Right lobe of liver (tissue), 6 donors: Measurements from ENCODE around the gene PHYHIPL. TPM values are rescaled to one million over a fixed set of nuclear protein-coding genes. Genes with fewer than 3 reads are reported as not detected.
"Not testable (repeated sequence)": the region's sequence is repeated elsewhere in the genome, so short reads cannot be mapped to it uniquely, and the experiment has no call there.

ENCODE experiments used
- ATAC-seq, 4 donors: fragments of 200-7000 bp; cut with Tn5 transposase; one replicate each; pipeline ENCODE4 v1.9.1; 2020; ENCODE audit warnings: mild to moderate bottlenecking in 4 of 4, moderate library complexity in 4 of 4
- DNase-seq, 3 donors: peaks; one replicate each; pipeline ENCODE4 v3.0.0-alpha.2; 2020
- H3K27ac ChIP-seq, 3 donors: fragments of 200-600 bp; one replicate each; pipeline ENCODE4 v1.8.0; 2022
- H3K27me3 ChIP-seq, 2 donors: fragments of 200-600 bp; one replicate each; pipeline ENCODE4 v1.8.0; 2022
- H3K36me3 ChIP-seq, 4 donors: fragments of 200-600 bp; sonication (generic) in 1 of 4; one replicate each; pipeline versions ENCODE4 v1.5.1 to v1.8.0; 2017 to 2022; ENCODE audit warnings: control low read depth in 1 of 4
- H3K4me1 ChIP-seq, 4 donors: fragments of 200-600 bp; sonication (generic) in 1 of 4; one replicate each; pipeline versions ENCODE4 v1.5.1 to v1.8.0; 2017 to 2022; ENCODE audit warnings: control low read depth in 1 of 4
- H3K4me3 ChIP-seq, 3 donors: fragments of 200-600 bp; one replicate each; pipeline ENCODE4 v1.8.0; 2022
- H3K9me3 ChIP-seq, 4 donors: fragments of 200-600 bp; sonication (generic) in 1 of 4; one replicate each; pipeline versions ENCODE4 v1.5.1 to v1.8.0; 2017 to 2022; ENCODE audit warnings: control low read depth in 1 of 4
- POLR2A ChIP-seq: fragments of 450-650 bp; IDR thresholded peaks from one replicate; pipeline ENCODE4 v1.6.1; 2017; ENCODE audit warnings: antibody characterized with exemption, mild to moderate bottlenecking
- WGBS: methylation state at CpG from one replicate; pipeline ENCODE4 v1.1.6; 2018; ENCODE audit warnings: low coverage, low lambda C conversion rate; ENCODE audit not compliant: insufficient coverage; ENCODE audit errors: missing lambda C conversion rate; 5-methylcytosine and 5-hydroxymethylcytosine counted together
- intact Hi-C, 2 donors: fragments of 100-400 bp; cut with DNase I; formaldehyde crosslinking; loops; one replicate each; pipeline versions ENCODE4 v1.11.2 to v1.14.1; 2022
- total RNA-seq, 6 experiments: library from RNA; depleted of rRNA in 2 of 6; stranded (reverse); fragments of >200 nt in 2 of 6; fragmentation: NEBNext Ultra II Directional in 3 of 6; extraction: Animal tissue kit (Norgen Biotek cat#: 25700) in 3 of 6; gene quantifications; one replicate each; pipeline versions ENCODE4 v1.1.0 to v1.2.4, GENCODE V29; 2016 to 2023
- TF ChIP-seq, protein P1 (sequence below), 4 donors: fragments of 200-600 bp in 3 of 4; fragments of 450-650 bp in 1 of 4; IDR thresholded peaks; one replicate each; pipeline versions ENCODE4 v1.5.1 to v1.8.0; 2016 to 2022; ENCODE audit warnings: antibody characterized with exemption in 4 of 4, mild to moderate bottlenecking in 2 of 4
- donor health status: DM: no; HTN: yes; CAD: no.
- donor health status: DM: no; HTN: no; CAD: no.
- donor health status: DM: no; HTN: no; CAD: no.
- donor health status: DM: no; HTN: yes; CAD: no.
- donor health status: DM: no; HTN: yes; CAD: no.

PHYHIPL gene
- total RNA-seq, 6 experiments from 2014 or later: 0.49 to 1.00 (median 0.75) TPM

DNA sequence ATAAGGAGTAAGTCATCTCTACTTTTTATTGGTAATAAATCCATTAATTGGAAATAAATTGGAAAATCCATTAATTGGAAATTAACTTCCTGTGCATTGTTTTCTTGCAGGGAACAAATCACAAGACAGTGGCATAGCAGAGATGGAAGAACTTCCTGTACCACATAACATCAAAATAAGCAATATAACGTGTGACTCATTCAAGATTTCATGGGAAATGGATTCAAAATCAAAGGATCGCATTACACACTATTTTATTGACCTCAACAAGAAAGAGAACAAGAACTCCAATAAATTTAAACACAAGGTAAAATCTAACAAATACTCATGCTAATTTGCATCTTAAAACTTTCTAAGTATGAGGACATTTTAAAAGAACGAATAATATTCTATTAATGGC, 57.8 kb downstream of the PHYHIPL start:
- DNase-seq (no peak), ATAC-seq (no peak)

DNA sequence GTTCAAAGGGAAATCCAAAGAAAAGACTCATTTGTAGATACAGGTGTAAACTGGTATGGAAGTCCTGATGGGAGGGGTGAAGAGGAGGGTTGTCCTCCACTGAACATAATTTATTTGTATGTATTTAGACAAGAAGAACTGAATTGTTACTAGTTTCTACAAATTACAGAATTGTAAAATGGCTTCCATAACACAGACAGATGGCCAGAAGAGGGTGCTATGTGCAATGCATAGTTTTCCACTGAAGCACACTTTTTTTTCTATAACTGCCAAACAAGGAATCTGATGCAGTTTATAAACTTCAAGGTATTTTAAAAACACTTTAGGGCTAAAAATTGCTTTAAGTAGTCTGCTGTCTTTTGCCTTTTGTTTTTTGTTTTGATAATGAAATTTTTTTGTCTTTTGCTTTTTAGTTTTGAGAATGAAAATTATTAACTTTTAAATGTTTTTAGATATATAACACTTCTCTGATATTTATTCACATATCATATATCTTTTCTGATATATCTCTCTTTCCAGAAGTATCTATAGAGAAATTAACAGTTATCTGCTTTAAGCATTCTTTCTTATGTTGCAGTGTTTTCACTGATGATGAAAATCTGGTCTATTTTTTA, 58.5 kb downstream of the PHYHIPL start:
- Histone ChIP-seq H3K4me1 (no peaks in the 10 kb centered on the region), H3K27me3 (no peaks in the 10 kb centered on the region), H3K9me3 (no peaks in the 10 kb centered on the region), H3K4me3 (no peak overlapping the region), H3K36me3 (no peaks in the 10 kb centered on the region), H3K27ac (no peak overlapping the region)
- peak; percentile 50 to 60 (median 56) for ATAC-seq
- DNase-seq: no peak
- TF ChIP-seq, protein P1, sequence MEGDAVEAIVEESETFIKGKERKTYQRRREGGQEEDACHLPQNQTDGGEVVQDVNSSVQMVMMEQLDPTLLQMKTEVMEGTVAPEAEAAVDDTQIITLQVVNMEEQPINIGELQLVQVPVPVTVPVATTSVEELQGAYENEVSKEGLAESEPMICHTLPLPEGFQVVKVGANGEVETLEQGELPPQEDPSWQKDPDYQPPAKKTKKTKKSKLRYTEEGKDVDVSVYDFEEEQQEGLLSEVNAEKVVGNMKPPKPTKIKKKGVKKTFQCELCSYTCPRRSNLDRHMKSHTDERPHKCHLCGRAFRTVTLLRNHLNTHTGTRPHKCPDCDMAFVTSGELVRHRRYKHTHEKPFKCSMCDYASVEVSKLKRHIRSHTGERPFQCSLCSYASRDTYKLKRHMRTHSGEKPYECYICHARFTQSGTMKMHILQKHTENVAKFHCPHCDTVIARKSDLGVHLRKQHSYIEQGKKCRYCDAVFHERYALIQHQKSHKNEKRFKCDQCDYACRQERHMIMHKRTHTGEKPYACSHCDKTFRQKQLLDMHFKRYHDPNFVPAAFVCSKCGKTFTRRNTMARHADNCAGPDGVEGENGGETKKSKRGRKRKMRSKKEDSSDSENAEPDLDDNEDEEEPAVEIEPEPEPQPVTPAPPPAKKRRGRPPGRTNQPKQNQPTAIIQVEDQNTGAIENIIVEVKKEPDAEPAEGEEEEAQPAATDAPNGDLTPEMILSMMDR (IDR thresholded peaks at IDR 0.05): peak; percentile 42 to 67 (median 61)
- TF ChIP-seq POLR2A: no peak
- intact Hi-C loops: no loop called here

More for the DNA sequence above, 57.8 kb downstream of the PHYHIPL start:
- Histone ChIP-seq H3K36me3 (no peaks in the 10 kb centered on the region), H3K4me3 (no peak overlapping the region), H3K9me3 (no peaks in the 10 kb centered on the region), H3K27me3 (no peaks in the 10 kb centered on the region), H3K27ac (no peak overlapping the region), H3K4me1 (no peaks in the 10 kb centered on the region)
- intact Hi-C loops: no loop called here
- TF ChIP-seq, protein P1 (IDR thresholded peaks at IDR 0.05): no peak
- no peak for TF ChIP-seq POLR2A
- WGBS: 62% methylated on average over 3 of the region's 3 CpGs

DNA sequence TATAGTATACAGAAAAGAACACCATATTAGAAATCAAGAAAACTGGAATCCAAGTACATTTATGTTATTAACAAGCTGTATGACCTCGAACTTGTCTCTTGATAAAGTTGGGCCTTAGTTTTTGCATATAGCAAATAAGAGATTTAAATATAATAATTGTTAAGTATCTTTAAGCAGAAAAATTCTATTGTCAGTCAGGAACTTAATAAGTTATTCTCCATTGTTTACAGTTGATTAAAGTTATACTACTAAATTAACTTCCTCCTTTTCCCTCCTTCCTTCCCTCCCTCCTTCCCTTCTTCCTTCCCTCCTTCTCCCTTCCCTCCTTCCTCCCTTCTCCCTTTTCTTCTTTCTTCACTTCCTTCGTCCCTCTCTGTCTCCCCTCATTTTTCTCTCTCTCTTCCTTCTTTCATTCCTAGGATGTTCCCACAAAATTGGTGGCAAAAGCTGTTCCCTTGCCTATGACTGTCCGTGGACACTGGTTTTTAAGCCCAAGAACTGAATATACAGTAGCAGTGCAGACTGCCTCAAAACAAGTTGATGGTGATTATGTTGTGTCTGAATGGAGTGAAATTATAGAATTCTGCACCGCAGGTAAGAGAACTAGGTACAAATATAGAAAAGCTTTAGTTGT, 59.7 kb downstream of the PHYHIPL start:
- Histone ChIP-seq H3K4me3 (no peak overlapping the region), H3K9me3 (no peaks in the 10 kb centered on the region), H3K36me3 (no peaks in the 10 kb centered on the region), H3K27me3 (no peaks in the 10 kb centered on the region), H3K27ac (no peak overlapping the region), H3K4me1 (no peaks in the 10 kb centered on the region)
- intact Hi-C loops: no loop called here
- ATAC-seq (no peak), DNase-seq (no peak)
- 84% methylated on average over 4 of the region's 4 CpGs for WGBS
- no peak for TF ChIP-seq POLR2A
- TF ChIP-seq, protein P1 (IDR thresholded peaks at IDR 0.05): no peak

DNA sequence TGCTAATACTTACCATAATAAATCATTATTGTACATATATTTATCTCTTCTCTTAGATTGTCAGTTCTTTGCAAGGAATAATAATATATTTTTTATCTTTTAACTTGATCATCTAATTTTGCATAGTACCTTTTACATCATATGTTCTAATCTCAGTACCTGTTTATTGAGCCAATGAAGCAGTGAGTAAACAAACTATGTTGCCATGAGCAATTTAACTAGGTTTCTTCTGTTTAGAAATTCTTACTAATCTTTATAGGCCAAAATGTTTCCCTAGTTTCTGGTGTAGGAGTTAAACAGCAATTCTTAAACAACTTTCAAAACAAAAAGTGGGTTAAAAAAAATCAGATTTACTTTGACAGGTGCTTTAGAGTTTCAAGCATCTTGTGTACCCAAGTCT, 61.3 kb downstream of the PHYHIPL start:
- no peaks in the 10 kb centered on the region for H3K27me3 ChIP-seq
- H3K4me3 ChIP-seq: no peak overlapping the region
- H3K4me1 ChIP-seq: no peaks in the 10 kb centered on the region
- intact Hi-C loops: no loop called here
- no peaks in the 10 kb centered on the region for H3K36me3 ChIP-seq
- TF ChIP-seq, protein P1 (IDR thresholded peaks at IDR 0.05): no peak
- TF ChIP-seq POLR2A: no peak
- ATAC-seq: no peak
- no peak overlapping the region for H3K27ac ChIP-seq
- no peak for DNase-seq
- no peaks in the 10 kb centered on the region for H3K9me3 ChIP-seq

DNA sequence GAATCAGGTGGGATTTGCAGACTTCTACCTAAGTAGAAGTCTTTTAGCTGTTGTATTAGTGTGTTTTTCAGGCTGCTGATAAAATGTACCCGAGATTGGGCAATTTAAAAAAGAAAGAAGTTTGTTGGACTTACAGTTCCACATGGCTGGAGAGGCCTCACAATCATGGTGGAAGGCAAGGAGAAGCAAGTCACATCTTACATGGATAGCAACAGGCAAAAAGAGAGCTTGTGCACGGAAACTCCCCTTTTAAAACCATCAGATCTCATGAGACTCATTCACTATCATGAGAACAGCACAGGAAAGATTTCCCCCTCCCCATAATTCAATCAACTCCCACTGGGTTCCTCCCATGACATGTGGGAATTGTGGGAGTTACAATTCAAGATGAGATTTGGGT, 62.7 kb downstream of the PHYHIPL start:
- H3K4me1 ChIP-seq, ATAC-seq, DNase-seq, intact Hi-C loops, H3K4me3 ChIP-seq, H3K27me3 ChIP-seq, H3K27ac ChIP-seq, H3K9me3 ChIP-seq, H3K36me3 ChIP-seq: not testable (repeated sequence)
- 31% methylated on average over 2 of the region's 2 CpGs for WGBS
